ENCODE results near the gene MLX.

Gene MLX

GRCh38 chr17:42559075-42559474 lies 7.8 kb upstream of the MLX start:
- TF ChIP-seq GABPA (IDR thresholded peaks at IDR 0.05; ENCODE audit: low read depth) (no peak), CTCF (IDR thresholded peaks at IDR 0.05; ENCODE audit: insufficient read depth, low read length) (no peak), SPI1 (IDR thresholded peaks at IDR 0.05; ENCODE audit: borderline replicate concordance, low read depth) (no peak), POLR2AphosphoS5 (IDR thresholded peaks at IDR 0.05; ENCODE audit: low read depth) (no peak)
- TF ChIP-seq, protein P1, sequence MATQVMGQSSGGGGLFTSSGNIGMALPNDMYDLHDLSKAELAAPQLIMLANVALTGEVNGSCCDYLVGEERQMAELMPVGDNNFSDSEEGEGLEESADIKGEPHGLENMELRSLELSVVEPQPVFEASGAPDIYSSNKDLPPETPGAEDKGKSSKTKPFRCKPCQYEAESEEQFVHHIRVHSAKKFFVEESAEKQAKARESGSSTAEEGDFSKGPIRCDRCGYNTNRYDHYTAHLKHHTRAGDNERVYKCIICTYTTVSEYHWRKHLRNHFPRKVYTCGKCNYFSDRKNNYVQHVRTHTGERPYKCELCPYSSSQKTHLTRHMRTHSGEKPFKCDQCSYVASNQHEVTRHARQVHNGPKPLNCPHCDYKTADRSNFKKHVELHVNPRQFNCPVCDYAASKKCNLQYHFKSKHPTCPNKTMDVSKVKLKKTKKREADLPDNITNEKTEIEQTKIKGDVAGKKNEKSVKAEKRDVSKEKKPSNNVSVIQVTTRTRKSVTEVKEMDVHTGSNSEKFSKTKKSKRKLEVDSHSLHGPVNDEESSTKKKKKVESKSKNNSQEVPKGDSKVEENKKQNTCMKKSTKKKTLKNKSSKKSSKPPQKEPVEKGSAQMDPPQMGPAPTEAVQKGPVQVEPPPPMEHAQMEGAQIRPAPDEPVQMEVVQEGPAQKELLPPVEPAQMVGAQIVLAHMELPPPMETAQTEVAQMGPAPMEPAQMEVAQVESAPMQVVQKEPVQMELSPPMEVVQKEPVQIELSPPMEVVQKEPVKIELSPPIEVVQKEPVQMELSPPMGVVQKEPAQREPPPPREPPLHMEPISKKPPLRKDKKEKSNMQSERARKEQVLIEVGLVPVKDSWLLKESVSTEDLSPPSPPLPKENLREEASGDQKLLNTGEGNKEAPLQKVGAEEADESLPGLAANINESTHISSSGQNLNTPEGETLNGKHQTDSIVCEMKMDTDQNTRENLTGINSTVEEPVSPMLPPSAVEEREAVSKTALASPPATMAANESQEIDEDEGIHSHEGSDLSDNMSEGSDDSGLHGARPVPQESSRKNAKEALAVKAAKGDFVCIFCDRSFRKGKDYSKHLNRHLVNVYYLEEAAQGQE (IDR thresholded peaks at IDR 0.05; ENCODE audit: insufficient replicate concordance, low read depth) = no peak
- no peak overlapping the region for H3K27ac ChIP-seq (replicated peaks)
- H3K4me3 ChIP-seq (replicated peaks; ENCODE audit: insufficient read depth, low read length) = no peak overlapping the region
- H3K27me3 ChIP-seq (ENCODE audit: insufficient read depth, poor library complexity, severe bottlenecking) = no peaks in the 10 kb centered on the region
- DNase-seq (ENCODE audit: low read depth in 1 of 2, low spot score in 1 of 2) = no peak

GRCh38 chr17:42560246-42560645 lies 6.7 kb upstream of the MLX start:
- no peaks in the 10 kb centered on the region for H3K27me3 ChIP-seq (ENCODE audit: insufficient read depth, poor library complexity, severe bottlenecking)
- TF ChIP-seq GABPA (IDR thresholded peaks at IDR 0.05; ENCODE audit: low read depth) (no peak), CTCF (IDR thresholded peaks at IDR 0.05; ENCODE audit: insufficient read depth, low read length) (no peak), SPI1 (IDR thresholded peaks at IDR 0.05; ENCODE audit: borderline replicate concordance, low read depth) (no peak), POLR2AphosphoS5 (IDR thresholded peaks at IDR 0.05; ENCODE audit: low read depth) (no peak)
- TF ChIP-seq, protein P1 (IDR thresholded peaks at IDR 0.05; ENCODE audit: insufficient replicate concordance, low read depth) = no peak
- no peak overlapping the region for H3K4me3 ChIP-seq (replicated peaks; ENCODE audit: insufficient read depth, low read length)
- DNase-seq (ENCODE audit: low read depth in 1 of 2, low spot score in 1 of 2) = no peak
- H3K27ac ChIP-seq (replicated peaks) = no peak overlapping the region

GRCh38 chr17:42561897-42562387 lies 5.0 kb upstream of the MLX start, which contains the start of gene COASY:
TSS of gene COASY (plus strand) at chr17:42562148. CDS start at chr17:42562623, 475 bp downstream.
- H3K27me3 ChIP-seq (ENCODE audit: insufficient read depth, poor library complexity, severe bottlenecking) = no peaks in the 10 kb centered on the region
- TF ChIP-seq, protein P1 (IDR thresholded peaks at IDR 0.05; ENCODE audit: insufficient replicate concordance, low read depth) = peak; percentile 55
- TF ChIP-seq CTCF (IDR thresholded peaks at IDR 0.05; ENCODE audit: insufficient read depth, low read length) (no peak), SPI1 (IDR thresholded peaks at IDR 0.05; ENCODE audit: borderline replicate concordance, low read depth) (no peak), POLR2AphosphoS5 (IDR thresholded peaks at IDR 0.05; ENCODE audit: low read depth) (peak; percentile 80), GABPA (IDR thresholded peaks at IDR 0.05; ENCODE audit: low read depth) (peak; percentile 84)
- DNase-seq (ENCODE audit: low read depth in 1 of 2, low spot score in 1 of 2) = peak; percentile 92 to 98
- peak within 1 kb of the TSS; percentile 85 for H3K4me3 ChIP-seq (replicated peaks; ENCODE audit: insufficient read depth, low read length)
- peak within 1 kb of the TSS; percentile 94 for H3K27ac ChIP-seq (replicated peaks)
